Type B pancreatic cell (in vitro differentiated cells): ENCODE results near the gene CLDN18. TPM values are rescaled to one million over a fixed set of nuclear protein-coding genes. Genes with fewer than 3 reads are reported as not detected.

Source experiments
- DNase-seq: peaks from one replicate; pipeline ENCODE4 v3.0.0; 2021; ENCODE audit warnings: mixed read lengths; ENCODE audit not compliant: unreplicated experiment; ENCODE audit errors: extremely low spot score
- H3K27ac Mint-ChIP-seq: 2 replicates; pipeline ENCODE4 v1.8.0; 2021; ENCODE audit warnings: mild to moderate bottlenecking, mixed read lengths
- H3K27me3 Mint-ChIP-seq: 2 replicates; pipeline ENCODE4 v1.8.0; 2021; ENCODE audit warnings: mixed read lengths
- H3K36me3 Mint-ChIP-seq: 2 replicates; pipeline ENCODE4 v1.8.0; 2021; ENCODE audit warnings: mixed read lengths
- H3K4me1 Mint-ChIP-seq: one replicate; pipeline ENCODE4 v1.8.0; 2021; ENCODE audit warnings: mixed read lengths; ENCODE audit not compliant: unreplicated experiment
- H3K4me3 Mint-ChIP-seq: 2 replicates; pipeline ENCODE4 v1.8.0; 2021; ENCODE audit warnings: mild to moderate bottlenecking, mixed read lengths
- H3K9me3 Mint-ChIP-seq: 2 replicates; pipeline ENCODE4 v1.8.0; 2021; ENCODE audit warnings: mixed read lengths
- total RNA-seq: library from RNA; stranded (reverse); gene quantifications from 2 replicates; pipeline ENCODE4 v1.2.1, GENCODE V29; 2021; ENCODE audit warnings: low replicate concordance
- TF ChIP-seq, protein P1 (sequence below): fragments of 200-600 bp; sonication (generic); conservative IDR thresholded peaks from 2 replicates; pipeline ENCODE4 v1.5.0; 2021; ENCODE audit warnings: antibody characterized with exemption, mild to moderate bottlenecking

The CLDN18 gene
- total RNA-seq, 1 donor from 2014 or later = 50.8 TPM

- no peak overlapping the region for H3K4me3 Mint-ChIP-seq
- H3K9me3 Mint-ChIP-seq = no peaks in the 10 kb centered on the region
- H3K36me3 Mint-ChIP-seq = peaks cover 9% of the 10 kb centered on the region
- TF ChIP-seq, protein P1, sequence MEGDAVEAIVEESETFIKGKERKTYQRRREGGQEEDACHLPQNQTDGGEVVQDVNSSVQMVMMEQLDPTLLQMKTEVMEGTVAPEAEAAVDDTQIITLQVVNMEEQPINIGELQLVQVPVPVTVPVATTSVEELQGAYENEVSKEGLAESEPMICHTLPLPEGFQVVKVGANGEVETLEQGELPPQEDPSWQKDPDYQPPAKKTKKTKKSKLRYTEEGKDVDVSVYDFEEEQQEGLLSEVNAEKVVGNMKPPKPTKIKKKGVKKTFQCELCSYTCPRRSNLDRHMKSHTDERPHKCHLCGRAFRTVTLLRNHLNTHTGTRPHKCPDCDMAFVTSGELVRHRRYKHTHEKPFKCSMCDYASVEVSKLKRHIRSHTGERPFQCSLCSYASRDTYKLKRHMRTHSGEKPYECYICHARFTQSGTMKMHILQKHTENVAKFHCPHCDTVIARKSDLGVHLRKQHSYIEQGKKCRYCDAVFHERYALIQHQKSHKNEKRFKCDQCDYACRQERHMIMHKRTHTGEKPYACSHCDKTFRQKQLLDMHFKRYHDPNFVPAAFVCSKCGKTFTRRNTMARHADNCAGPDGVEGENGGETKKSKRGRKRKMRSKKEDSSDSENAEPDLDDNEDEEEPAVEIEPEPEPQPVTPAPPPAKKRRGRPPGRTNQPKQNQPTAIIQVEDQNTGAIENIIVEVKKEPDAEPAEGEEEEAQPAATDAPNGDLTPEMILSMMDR = no peak
- no peaks in the 10 kb centered on the region for H3K27me3 Mint-ChIP-seq
- H3K27ac Mint-ChIP-seq = no peak overlapping the region
- no peak for DNase-seq
- H3K4me1 Mint-ChIP-seq = peaks cover 4% of the 10 kb centered on the region
Measured at GRCh38 chr3:138070006-138070405, 60.0 kb downstream of the CLDN18 start.

DNA sequence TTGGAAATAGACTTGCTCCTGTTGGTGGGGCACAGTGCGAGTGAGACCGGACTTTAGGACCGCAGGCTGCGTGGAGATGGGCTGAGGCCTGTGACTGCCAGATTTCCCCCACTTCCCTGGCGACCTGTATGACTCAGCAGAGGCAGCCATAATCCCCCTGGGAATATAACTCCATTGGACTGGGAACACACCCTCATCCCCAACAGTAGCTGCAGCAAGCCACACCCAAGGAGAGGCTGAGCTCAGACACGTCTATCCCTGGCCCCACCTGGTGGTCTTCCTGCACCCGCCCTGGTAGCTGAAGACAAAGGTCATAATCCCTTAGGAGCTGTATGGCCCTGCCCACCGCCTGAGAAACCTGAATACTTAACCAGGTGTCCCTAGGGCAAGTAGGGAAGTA, 62.8 kb downstream of the CLDN18 start:
- Mint-ChIP-seq H3K36me3 (peaks cover 16% of the 10 kb centered on the region), H3K27me3 (no peaks in the 10 kb centered on the region), H3K9me3 (no peaks in the 10 kb centered on the region), H3K4me1 (peaks cover 4% of the 10 kb centered on the region), H3K4me3 (no peak overlapping the region), H3K27ac (no peak overlapping the region)
- no peak for DNase-seq
- TF ChIP-seq, protein P1 = no peak

DNA sequence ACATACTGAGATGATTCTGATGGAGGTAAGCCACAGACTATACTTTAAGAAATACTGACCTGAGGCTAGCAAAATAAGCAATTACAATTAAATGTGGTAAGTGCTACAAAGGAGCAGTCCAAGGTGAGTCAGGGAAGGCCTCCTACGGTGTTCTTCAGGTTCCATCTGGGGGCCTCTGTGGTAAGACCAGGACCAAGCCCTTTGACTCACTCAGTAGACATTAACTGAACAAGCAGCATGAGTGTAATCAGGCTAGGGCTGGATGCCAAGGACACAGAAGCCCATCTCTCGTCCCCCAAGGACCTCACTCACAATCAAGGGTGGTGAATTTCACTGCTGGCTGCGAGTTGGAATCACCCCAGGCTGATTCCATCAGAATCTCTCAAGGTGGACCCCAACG, 68.1 kb downstream of the CLDN18 start:
- Mint-ChIP-seq H3K4me1 (peaks cover 13% of the 10 kb centered on the region), H3K36me3 (peaks cover 18% of the 10 kb centered on the region), H3K9me3 (no peaks in the 10 kb centered on the region), H3K27me3 (no peaks in the 10 kb centered on the region), H3K4me3 (no peak overlapping the region), H3K27ac (no peak overlapping the region)
- no peak for DNase-seq
- TF ChIP-seq, protein P1 = no peak

DNA sequence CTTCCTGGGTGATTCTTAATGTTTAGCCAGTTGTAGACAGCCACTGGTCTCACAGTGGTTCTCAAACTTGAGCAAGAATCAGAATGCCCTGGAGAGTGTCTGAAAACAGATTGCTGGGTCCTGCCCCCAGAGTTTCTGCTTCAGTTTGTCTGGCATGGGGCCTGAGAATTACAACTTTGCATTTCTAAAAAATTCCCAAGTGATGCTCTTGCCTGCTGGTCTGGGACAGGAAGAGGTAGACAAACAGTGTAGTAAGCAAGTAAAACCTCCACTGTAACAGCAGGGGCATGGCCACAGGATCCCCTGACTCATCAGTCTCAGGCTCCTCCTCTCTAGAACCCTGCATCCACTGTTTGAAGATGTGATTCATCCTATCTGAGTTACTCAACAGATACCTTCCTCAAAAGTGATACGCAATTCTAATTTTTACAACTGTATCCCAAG, 69.0 kb downstream of the CLDN18 start:
- TF ChIP-seq, protein P1 = no peak
- no peaks in the 10 kb centered on the region for H3K27me3 Mint-ChIP-seq
- H3K9me3 Mint-ChIP-seq = no peaks in the 10 kb centered on the region
- peaks cover 19% of the 10 kb centered on the region for H3K36me3 Mint-ChIP-seq
- H3K4me1 Mint-ChIP-seq = peaks cover 14% of the 10 kb centered on the region
- no peak overlapping the region for H3K4me3 Mint-ChIP-seq
- no peak for DNase-seq
- H3K27ac Mint-ChIP-seq = no peak overlapping the region

DNA sequence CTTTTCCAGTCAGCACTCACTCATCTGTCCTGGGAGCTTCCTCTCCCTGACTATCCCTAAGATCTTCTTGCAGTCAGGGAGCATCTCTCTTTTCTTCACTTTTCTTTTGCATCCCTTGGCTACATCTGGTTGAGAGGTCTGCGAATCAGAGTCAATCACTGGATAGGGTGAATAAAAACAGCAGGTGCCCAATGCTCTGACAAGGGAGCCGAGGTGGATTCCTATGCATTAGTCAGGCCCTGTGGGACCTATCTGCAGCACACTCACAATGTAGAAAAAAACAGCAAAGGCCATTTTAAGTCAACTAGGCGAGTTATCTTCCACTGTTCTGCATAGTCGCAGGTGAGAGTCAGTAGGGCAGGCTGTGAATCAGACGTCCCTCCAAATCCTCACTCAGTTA, 69.9 kb downstream of the CLDN18 start:
- peaks cover 14% of the 10 kb centered on the region for H3K4me1 Mint-ChIP-seq
- no peak overlapping the region for H3K27ac Mint-ChIP-seq
- no peak overlapping the region for H3K4me3 Mint-ChIP-seq
- TF ChIP-seq, protein P1 = no peak
- no peaks in the 10 kb centered on the region for H3K27me3 Mint-ChIP-seq
- H3K36me3 Mint-ChIP-seq = peaks cover 12% of the 10 kb centered on the region
- no peak for DNase-seq
- H3K9me3 Mint-ChIP-seq = no peaks in the 10 kb centered on the region
